AG08395 (cell line): Measurements from ENCODE around the gene KRTAP2-3.
A peak's percentile ranks its signal among the peaks of the same experiment; 100 is the strongest.

ENCODE experiments used
- DNase-seq: peaks from one replicate; pipeline ENCODE4 v3.0.0; 2012; ENCODE audit warnings: mixed read lengths, low spot score

Gene KRTAP2-3

GRCh38 chr17:41029633-41030245 lies 30.2 kb downstream of the KRTAP2-3 start, which contains the start of gene KRTAP1-4:
TSS of gene KRTAP1-4 (minus strand) at chr17:41030195. CDS start at chr17:41030078, 117 bp downstream.
- no peak for DNase-seq

GRCh38 chr17:41026715-41027471 lies 33.0 kb downstream of the KRTAP2-3 start, which contains the start of gene KRTAP1-5:
TSS of gene KRTAP1-5 (minus strand) at chr17:41027208. CDS start at chr17:41027155, 53 bp downstream.
- peak; percentile 74 for DNase-seq

GRCh38 chr17:41024697-41025096 lies 35.2 kb downstream of the KRTAP2-3 start:
- DNase-seq, result no peak

GRCh38 chr17:41020336-41020735 lies 39.6 kb downstream of the KRTAP2-3 start:
- DNase-seq, result no peak

GRCh38 chr17:41019415-41019814 lies 40.5 kb downstream of the KRTAP2-3 start:
- DNase-seq, result no peak

GRCh38 chr17:41018541-41018940 lies 41.4 kb downstream of the KRTAP2-3 start:
- no peak for DNase-seq

GRCh38 chr17:41016578-41017215 lies 43.2 kb downstream of the KRTAP2-3 start:
- no peak for DNase-seq

- no peak for DNase-seq
Measured at GRCh38 chr17:41015454-41015853, 44.5 kb downstream of the KRTAP2-3 start.

GRCh38 chr17:41013606-41014005 lies 46.3 kb downstream of the KRTAP2-3 start:
- DNase-seq, result peak; percentile 62

GRCh38 chr17:41013181-41013580 lies 46.7 kb downstream of the KRTAP2-3 start:
- DNase-seq, result peak; percentile 36

- DNase-seq, result no peak
Measured at GRCh38 chr17:41012326-41013120, 47.4 kb downstream of the KRTAP2-3 start.

- DNase-seq, result no peak
Measured at GRCh38 chr17:41010441-41010840, 49.5 kb downstream of the KRTAP2-3 start.

- DNase-seq, result no peak
Measured at GRCh38 chr17:41009936-41010335, 50.0 kb downstream of the KRTAP2-3 start.

- no peak for DNase-seq
Measured at GRCh38 chr17:41009301-41009760, 50.6 kb downstream of the KRTAP2-3 start.
